ENCODE results near the gene WNT16. TPM values are rescaled to one million over a fixed set of nuclear protein-coding genes. Genes with fewer than 3 reads are reported as not detected.
"Not testable (repeated sequence)": the region's sequence is repeated elsewhere in the genome, so short reads cannot be mapped to it uniquely, and the experiment has no call there.

Gene WNT16
- total RNA-seq, 1 experiment from 2014 or later, result not detected

- Mint-ChIP-seq H3K4me3 (ENCODE audit: low read depth, unreplicated experiment) (no peak overlapping the region), H3K4me1 (ENCODE audit: low read depth, unreplicated experiment) (no peaks in the 10 kb centered on the region), H3K36me3 (ENCODE audit: insufficient read depth, unreplicated experiment) (no peaks in the 10 kb centered on the region), H3K9me3 (ENCODE audit: low read depth, unreplicated experiment) (peaks cover 8% of the 10 kb centered on the region), H3K27me3 (ENCODE audit: unreplicated experiment) (peaks cover 16% of the 10 kb centered on the region), H3K27ac (ENCODE audit: unreplicated experiment) (no peak overlapping the region)
- BruUV-seq (replicated peaks), result no TSS peak
- intact Hi-C loops (cut with micrococcal nuclease; ENCODE audit: unreplicated experiment), result no loop called here
- no peak for DNase-seq
- no peak for TF ChIP-seq CTCF (IDR thresholded peaks at IDR 0.05; ENCODE audit: unreplicated experiment)
- CTCF ChIA-PET, result no interaction called here
These were observed 39.9 kb upstream of the WNT16 start for GRCh38 chr7:121288894-121289293.

GRCh38 chr7:121289930-121290329, 38.9 kb upstream of the WNT16 start:
- DNase-seq; intact Hi-C loops (cut with micrococcal nuclease; ENCODE audit: unreplicated experiment); H3K4me1 Mint-ChIP-seq (ENCODE audit: low read depth, unreplicated experiment); H3K27ac Mint-ChIP-seq (ENCODE audit: unreplicated experiment); H3K4me3 Mint-ChIP-seq (ENCODE audit: low read depth, unreplicated experiment); BruUV-seq (replicated peaks); H3K9me3 Mint-ChIP-seq (ENCODE audit: low read depth, unreplicated experiment); CTCF ChIA-PET; H3K36me3 Mint-ChIP-seq (ENCODE audit: insufficient read depth, unreplicated experiment): not testable (repeated sequence)
- H3K27me3 Mint-ChIP-seq (ENCODE audit: unreplicated experiment), result peaks cover 22% of the 10 kb centered on the region

GRCh38 chr7:121294448-121294992, 34.3 kb upstream of the WNT16 start:
- DNase-seq, result no peak
- no TSS peak for BruUV-seq (replicated peaks)
- Mint-ChIP-seq H3K4me3 (ENCODE audit: low read depth, unreplicated experiment) (no peak overlapping the region), H3K27ac (ENCODE audit: unreplicated experiment) (no peak overlapping the region), H3K27me3 (ENCODE audit: unreplicated experiment) (peaks cover 22% of the 10 kb centered on the region), H3K9me3 (ENCODE audit: low read depth, unreplicated experiment) (peaks cover 2% of the 10 kb centered on the region), H3K36me3 (ENCODE audit: insufficient read depth, unreplicated experiment) (no peaks in the 10 kb centered on the region), H3K4me1 (ENCODE audit: low read depth, unreplicated experiment) (no peaks in the 10 kb centered on the region)
- intact Hi-C loops (cut with micrococcal nuclease; ENCODE audit: unreplicated experiment), result no loop called here
- no peak for TF ChIP-seq CTCF (IDR thresholded peaks at IDR 0.05; ENCODE audit: unreplicated experiment)
- CTCF ChIA-PET, result no interaction called here

- CTCF ChIA-PET, result no interaction called here
- no peak overlapping the region for H3K4me3 Mint-ChIP-seq (ENCODE audit: low read depth, unreplicated experiment)
- no peaks in the 10 kb centered on the region for H3K9me3 Mint-ChIP-seq (ENCODE audit: low read depth, unreplicated experiment)
- no peak for TF ChIP-seq CTCF (IDR thresholded peaks at IDR 0.05; ENCODE audit: unreplicated experiment)
- H3K27ac Mint-ChIP-seq (ENCODE audit: unreplicated experiment), result no peak overlapping the region
- intact Hi-C loops (cut with micrococcal nuclease; ENCODE audit: unreplicated experiment), result no loop called here
- BruUV-seq (replicated peaks), result no TSS peak
- no peaks in the 10 kb centered on the region for H3K36me3 Mint-ChIP-seq (ENCODE audit: insufficient read depth, unreplicated experiment)
- H3K4me1 Mint-ChIP-seq (ENCODE audit: low read depth, unreplicated experiment), result no peaks in the 10 kb centered on the region
- H3K27me3 Mint-ChIP-seq (ENCODE audit: unreplicated experiment), result peaks cover 15% of the 10 kb centered on the region
- DNase-seq, result no peak
These were observed 31.0 kb upstream of the WNT16 start for GRCh38 chr7:121297843-121298242.

GRCh38 chr7:121298831-121299239, 30.0 kb upstream of the WNT16 start:
- no peaks in the 10 kb centered on the region for H3K9me3 Mint-ChIP-seq (ENCODE audit: low read depth, unreplicated experiment)
- no peaks in the 10 kb centered on the region for H3K4me1 Mint-ChIP-seq (ENCODE audit: low read depth, unreplicated experiment)
- no peaks in the 10 kb centered on the region for H3K36me3 Mint-ChIP-seq (ENCODE audit: insufficient read depth, unreplicated experiment)
- intact Hi-C loops (cut with micrococcal nuclease; ENCODE audit: unreplicated experiment), result no loop called here
- CTCF ChIA-PET, result no interaction called here
- DNase-seq, result no peak
- no TSS peak for BruUV-seq (replicated peaks)
- no peak for TF ChIP-seq CTCF (IDR thresholded peaks at IDR 0.05; ENCODE audit: unreplicated experiment)
- H3K4me3 Mint-ChIP-seq (ENCODE audit: low read depth, unreplicated experiment), result no peak overlapping the region
- H3K27me3 Mint-ChIP-seq (ENCODE audit: unreplicated experiment), result peaks cover 7% of the 10 kb centered on the region
- H3K27ac Mint-ChIP-seq (ENCODE audit: unreplicated experiment), result no peak overlapping the region
